Body of pancreas (tissue), 4 donors: ENCODE results near the gene ATP9B.

Experiments
- POLR2A ChIP-seq, 3 donors: fragments of 450-650 bp; IDR thresholded peaks; one replicate each; pipeline ENCODE4 v1.6.1; 2016; ENCODE audit warnings: antibody characterized with exemption in 3 of 3, mild to moderate bottlenecking in 2 of 3
- TF ChIP-seq, protein P1 (sequence below), 7 experiments: fragments of 450-650 bp in 4 of 7; fragments of 200-600 bp in 3 of 7; sonication (generic) in 3 of 7; IDR thresholded peaks; one replicate each; pipeline ENCODE4 v1.5.1; 2016 to 2019; ENCODE audit warnings: antibody characterized with exemption in 7 of 7

DNA sequence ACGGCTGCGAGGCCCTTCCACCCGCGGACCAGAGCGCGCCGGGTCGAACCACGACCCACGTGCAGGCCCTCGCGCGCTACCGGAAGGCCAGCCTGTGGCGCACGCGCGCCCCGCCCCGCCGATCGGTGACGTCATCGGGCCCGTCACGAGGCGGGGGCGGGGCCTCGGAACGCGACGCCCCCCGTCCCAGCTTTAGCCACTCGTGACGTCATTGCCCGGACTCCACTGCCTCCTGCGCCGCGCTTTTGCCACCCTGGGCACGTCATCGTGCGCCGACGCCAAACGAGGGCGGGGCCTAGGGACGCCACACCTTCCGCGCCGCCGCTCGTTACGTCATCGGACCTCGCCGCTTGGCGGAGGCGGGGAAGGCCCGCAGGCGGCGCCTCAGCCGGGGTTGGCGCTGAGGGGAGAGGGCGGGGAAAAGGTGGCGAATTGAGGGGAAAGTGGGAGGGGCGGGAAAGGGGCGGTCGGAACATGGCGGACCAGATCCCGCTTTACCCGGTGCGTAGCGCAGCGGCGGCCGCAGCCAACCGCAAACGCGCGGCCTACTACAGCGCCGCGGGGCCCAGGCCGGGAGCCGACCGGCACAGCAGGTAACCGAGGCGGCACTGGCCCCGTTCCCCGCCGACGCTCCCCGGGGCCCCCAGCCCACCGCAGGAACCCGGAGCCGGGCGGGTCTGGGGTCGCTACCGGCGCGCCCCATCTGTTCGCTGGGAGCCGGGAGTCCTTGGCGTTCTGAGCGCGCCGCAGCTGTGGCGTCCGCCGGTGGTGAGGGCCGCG lies at the start of gene ATP9B:
- TF ChIP-seq, protein P1, sequence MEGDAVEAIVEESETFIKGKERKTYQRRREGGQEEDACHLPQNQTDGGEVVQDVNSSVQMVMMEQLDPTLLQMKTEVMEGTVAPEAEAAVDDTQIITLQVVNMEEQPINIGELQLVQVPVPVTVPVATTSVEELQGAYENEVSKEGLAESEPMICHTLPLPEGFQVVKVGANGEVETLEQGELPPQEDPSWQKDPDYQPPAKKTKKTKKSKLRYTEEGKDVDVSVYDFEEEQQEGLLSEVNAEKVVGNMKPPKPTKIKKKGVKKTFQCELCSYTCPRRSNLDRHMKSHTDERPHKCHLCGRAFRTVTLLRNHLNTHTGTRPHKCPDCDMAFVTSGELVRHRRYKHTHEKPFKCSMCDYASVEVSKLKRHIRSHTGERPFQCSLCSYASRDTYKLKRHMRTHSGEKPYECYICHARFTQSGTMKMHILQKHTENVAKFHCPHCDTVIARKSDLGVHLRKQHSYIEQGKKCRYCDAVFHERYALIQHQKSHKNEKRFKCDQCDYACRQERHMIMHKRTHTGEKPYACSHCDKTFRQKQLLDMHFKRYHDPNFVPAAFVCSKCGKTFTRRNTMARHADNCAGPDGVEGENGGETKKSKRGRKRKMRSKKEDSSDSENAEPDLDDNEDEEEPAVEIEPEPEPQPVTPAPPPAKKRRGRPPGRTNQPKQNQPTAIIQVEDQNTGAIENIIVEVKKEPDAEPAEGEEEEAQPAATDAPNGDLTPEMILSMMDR (IDR thresholded peaks at IDR 0.05) = peak in 4 of 7 experiments; percentile 29 to 51 (median 40)
- TF ChIP-seq POLR2A (IDR thresholded peaks at IDR 0.05) = peak; percentile 56 to 76 (median 74)
